Liver (tissue), 10 donors: ENCODE data around the gene PET100. TPM values are rescaled to one million over a fixed set of nuclear protein-coding genes. Genes with fewer than 3 reads are reported as not detected.

Experiments used
- DNase-seq: peaks from one replicate; pipeline ENCODE4 v3.0.0-alpha.2; 2017; ENCODE audit warnings: low spot score
- H3K27ac ChIP-seq, 2 donors: one replicate each; pipeline ENCODE4 v1.7.0; 2013; ENCODE audit warnings: inconsistent platforms in 2 of 2, low read length in 2 of 2, control low read depth in 1 of 2, low read depth in 1 of 2, mild to moderate bottlenecking in 1 of 2
- H3K27me3 ChIP-seq, 4 donors: one replicate each; pipeline versions ENCODE4 v1.6.1 to v1.7.0; 2013; ENCODE audit warnings: low read length in 3 of 4, inconsistent platforms in 1 of 4, mild to moderate bottlenecking in 1 of 4, moderate library complexity in 1 of 4; ENCODE audit not compliant: control insufficient read depth in 4 of 4, insufficient read depth in 4 of 4
- H3K36me3 ChIP-seq, 4 donors: one replicate each; pipeline versions ENCODE4 v1.6.1 to v1.7.0; 2013; ENCODE audit warnings: low read length in 3 of 4, mild to moderate bottlenecking in 3 of 4, low read depth in 1 of 4, moderate library complexity in 1 of 4; ENCODE audit not compliant: control insufficient read depth in 4 of 4, insufficient read depth in 3 of 4
- H3K4me1 ChIP-seq, 4 donors: one replicate each; pipeline versions ENCODE4 v1.6.1 to v1.7.0; 2013; ENCODE audit warnings: low read length in 3 of 4, mild to moderate bottlenecking in 3 of 4, moderate library complexity in 1 of 4; ENCODE audit not compliant: control insufficient read depth in 4 of 4, insufficient read depth in 4 of 4
- H3K4me3 ChIP-seq, 3 donors: one replicate each; pipeline versions ENCODE4 v1.6.1 to v1.7.0; 2013; ENCODE audit warnings: low read length in 3 of 3, control low read depth in 1 of 3, low read depth in 1 of 3, mild to moderate bottlenecking in 1 of 3
- H3K9ac ChIP-seq, 2 donors: one replicate each; pipeline ENCODE4 v1.7.0; 2013; ENCODE audit warnings: low read length in 2 of 2, mild to moderate bottlenecking in 2 of 2, moderate library complexity in 2 of 2, control low read depth in 1 of 2, low read depth in 1 of 2
- H3K9me3 ChIP-seq, 4 donors: one replicate each; pipeline versions ENCODE4 v1.6.1 to v1.7.0; 2013; ENCODE audit warnings: low read length in 3 of 4; ENCODE audit not compliant: control insufficient read depth in 4 of 4
- CTCF ChIP-seq: fragments of 150-350 bp; IDR thresholded peaks from 2 replicates; pipeline ENCODE4 v1.5.1; 2017; ENCODE audit warnings: improper control_type of control experiment, low read depth, low read length; ENCODE audit not compliant: missing input control
- HNF4A ChIP-seq, 2 donors: conservative IDR thresholded peaks; 2 replicates each; pipeline ENCODE4 v1.6.1; 2016; ENCODE audit warnings: antibody characterized with exemption in 2 of 2, mild to moderate bottlenecking in 2 of 2
- MAX ChIP-seq: IDR thresholded peaks from 2 replicates; pipeline ENCODE4 v1.6.1; 2016; ENCODE audit warnings: antibody characterized with exemption
- RAD21 ChIP-seq, 2 donors: IDR thresholded peaks; 2 replicates each; pipeline ENCODE4 v1.6.1; 2016; ENCODE audit warnings: antibody characterized with exemption in 2 of 2, mild to moderate bottlenecking in 2 of 2
- WGBS: extraction: QIAGEN DNeasy Blood & Tissue Kit; methylation state at CpG from one replicate; pipeline ENCODE4 v1.1.7; 2013; 5-methylcytosine and 5-hydroxymethylcytosine counted together
- polyA plus RNA-seq, 2 donors: library from polyadenylated mRNA; stranded (reverse) in 1 of 2; unstranded in 1 of 2; fragments of 200-250 nt in 1 of 2; fragments of >200 nt in 1 of 2; fragmentation: Nextera tagmentation in 1 of 2; extraction: Ambion mirVana in 1 of 2; gene quantifications; one replicate each; pipeline versions ENCODE4 v1.2.1 to v1.2.3, GENCODE V29; 2013 to 2015
- small RNA-seq: library from RNA; depleted of rRNA; stranded (forward); fragments of <200 nt; gene quantifications from one replicate; pipeline ENCODE3, GENCODE V24; 2014
- total RNA-seq, 2 donors: library from RNA; depleted of rRNA; stranded (reverse); fragments of >200 nt; gene quantifications; one replicate each; pipeline ENCODE4 v1.2.3, GENCODE V29; 2014
- donor health status: healthy.
- donor health status: healthy.
- donor health status: healthy.
- donor health status: healthy.
- donor health status: healthy.

The PET100 gene
- total and polyA plus RNA-seq, 4 donors, result 4.8 to 225 (median 26.7) TPM

GRCh38 chr19:7679771-7680605 lies 50.4 kb downstream of the PET100 start:
- Histone ChIP-seq H3K36me3 (peaks cover 0 to 6% (median 0%) of the 10 kb centered on the region in 4 donors), H3K27ac (no peak overlapping the region), H3K4me3 (peak overlapping the region; percentile 1 to 97 (median 80)), H3K27me3 (no peaks in the 10 kb centered on the region), H3K9ac (peak overlapping the region in 1 of 2 donors; percentile 92), H3K9me3 (no peaks in the 10 kb centered on the region), H3K4me1 (peaks cover 0 to 25% (median 13%) of the 10 kb centered on the region in 4 donors)
- TF ChIP-seq HNF4A (conservative IDR thresholded peaks at IDR 0.05), result no peak
- 34% methylated on average over 22 of the region's 22 CpGs for WGBS
- DNase-seq, result no peak

- TF ChIP-seq RAD21 (IDR thresholded peaks at IDR 0.05) (peak; percentile 60 to 71), CTCF (peak; percentile 97), HNF4A (conservative IDR thresholded peaks at IDR 0.05) (no peak), MAX (no peak)
- Histone ChIP-seq H3K4me3 (peak within 1 kb of the TSS; percentile 80 to 97 (median 93)), H3K4me1 (peaks cover 0 to 25% (median 13%) of the 10 kb centered on the region in 4 donors), H3K27ac (peak within 1 kb of the TSS; percentile 84 to 91), H3K9ac (peak within 1 kb of the TSS; percentile 45 to 92), H3K27me3 (no peaks in the 10 kb centered on the region), H3K9me3 (no peaks in the 10 kb centered on the region), H3K36me3 (peaks cover 0 to 6% (median 0%) of the 10 kb centered on the region in 4 donors)
- WGBS, result under 1% methylated on average over 79 of the region's 79 CpGs
- peak; percentile 91 for DNase-seq
These were observed 51.2 kb downstream of the PET100 start, which contains the start of gene TRAPPC5 for GRCh38 chr19:7680606-7681339. Gene TRAPPC5, plus strand, starts transcription at chr19:7680833. Its CDS starts 1,421 bp downstream, at chr19:7682254.

Small RNAs within 50 kb of the gene (small RNA-seq; reads per million reads assigned to genes)
- gene MIR6792, result not detected

Other genes starting within 250 kb of the PET100 start
- gene PEX11G, start 140.8 kb upstream of the PET100 start, total RNA-seq, result 1 to 10 TPM; 1.9 to 7.7 TPM
- 10 to 100 TPM in 1 of 2 donors, 1 to 10 TPM in 1; 8.6 to 10.9 TPM for gene PEX11G, start 140.8 kb upstream of the PET100 start, polyA plus RNA-seq
- gene ZNF358, start 113.7 kb upstream of the PET100 start, total RNA-seq, result 1 to 10 TPM; 5.7 to 9.5 TPM
- 10 to 100 TPM; 15.6 to 18.2 TPM for gene ZNF358, start 113.7 kb upstream of the PET100 start, polyA plus RNA-seq
- gene MCOLN1, start 107.2 kb upstream of the PET100 start, total RNA-seq, result 10 to 100 TPM; 10.9 to 13.2 TPM
- gene MCOLN1, start 107.2 kb upstream of the PET100 start, polyA plus RNA-seq, result 10 to 100 TPM; 14.1 to 17.0 TPM
- 10 to 100 TPM; 33.0 to 68.4 TPM for gene PNPLA6, start 94.1 kb upstream of the PET100 start, total RNA-seq
- 10 to 100 TPM; 20.9 to 22.9 TPM for gene PNPLA6, start 94.1 kb upstream of the PET100 start, polyA plus RNA-seq
- 10 to 100 TPM in 1 of 2 donors, 1 to 10 TPM in 1; 4.4 to 13.8 TPM for gene CAMSAP3, start 33.9 kb upstream of the PET100 start, total RNA-seq
- 10 to 100 TPM in 1 of 2 donors, 1 to 10 TPM in 1; 5.7 to 19.1 TPM for gene CAMSAP3, start 33.9 kb upstream of the PET100 start, polyA plus RNA-seq
- gene XAB2, start 248 bp upstream of the PET100 start, total RNA-seq, result 10 to 100 TPM; 17.2 to 21.3 TPM
- 10 to 100 TPM in 1 of 2 donors, 1 to 10 TPM in 1; 5.1 to 13.3 TPM for gene XAB2, start 248 bp upstream of the PET100 start, polyA plus RNA-seq
- not detected for gene PCP2, start 3.9 kb downstream of the PET100 start, total RNA-seq
- gene PCP2, start 3.9 kb downstream of the PET100 start, polyA plus RNA-seq, result under 1 TPM; 0.08 to 0.25 TPM
- 10 to 100 TPM; 25.9 to 32.7 TPM for gene STXBP2, start 7.3 kb downstream of the PET100 start, total RNA-seq
- gene STXBP2, start 7.3 kb downstream of the PET100 start, polyA plus RNA-seq, result 10 to 100 TPM; 26.8 to 27.5 TPM
- gene RETN, start 39.3 kb downstream of the PET100 start, total RNA-seq, result 10 to 100 TPM in 1 of 2 donors, not detected in 1; 11.5 TPM
- 1 to 10 TPM in 1 of 2 donors, not detected in 1; 1.9 TPM for gene RETN, start 39.3 kb downstream of the PET100 start, polyA plus RNA-seq
- gene MCEMP1, start 47.3 kb downstream of the PET100 start, total RNA-seq, result under 1 TPM; 0.42 to 0.92 TPM
- under 1 TPM; 0.29 to 0.54 TPM for gene MCEMP1, start 47.3 kb downstream of the PET100 start, polyA plus RNA-seq
- gene TRAPPC5, start 51.0 kb downstream of the PET100 start, total RNA-seq, result 10 to 100 TPM; 22.5 to 38.3 TPM
- 100 to 1,000 TPM in 1 of 2 donors, 10 to 100 TPM in 1; 72.1 to 130 TPM for gene TRAPPC5, start 51.0 kb downstream of the PET100 start, polyA plus RNA-seq
- gene FCER2, start 72.3 kb downstream of the PET100 start, total RNA-seq, result under 1 TPM in 1 of 2 donors, not detected in 1; 0.14 TPM
- not detected for gene FCER2, start 72.3 kb downstream of the PET100 start, polyA plus RNA-seq
- gene CLEC4G, start 102.3 kb downstream of the PET100 start, total RNA-seq, result 10 to 100 TPM in 1 of 2 donors, 1 to 10 TPM in 1; 7.7 to 43.9 TPM
- 10 to 100 TPM; 47.4 to 69.0 TPM for gene CLEC4G, start 102.3 kb downstream of the PET100 start, polyA plus RNA-seq
- 1 to 10 TPM; 1.6 to 1.9 TPM for gene CD209, start 117.7 kb downstream of the PET100 start, total RNA-seq
- gene CD209, start 117.7 kb downstream of the PET100 start, polyA plus RNA-seq, result 1 to 10 TPM in 1 of 2 donors, under 1 TPM in 1; 0.44 to 3.5 TPM
- gene CLEC4M, start 133.4 kb downstream of the PET100 start, total RNA-seq, result 10 to 100 TPM; 22.2 to 33.0 TPM
- gene CLEC4M, start 133.4 kb downstream of the PET100 start, polyA plus RNA-seq, result 10 to 100 TPM; 32.7 to 33.5 TPM
- gene EVI5L, start 200.4 kb downstream of the PET100 start, total RNA-seq, result 1 to 10 TPM; 4.2 to 4.7 TPM
- gene EVI5L, start 200.4 kb downstream of the PET100 start, polyA plus RNA-seq, result 1 to 10 TPM; 1.4 to 5.0 TPM
- gene PRR36, start 244.6 kb downstream of the PET100 start, total RNA-seq, result not detected
- gene PRR36, start 244.6 kb downstream of the PET100 start, polyA plus RNA-seq, result under 1 TPM; 0.02 to 0.03 TPM